GM18951 (cell line): Measurements from ENCODE around the gene DSE.
"Not testable (repeated sequence)": the region's sequence is repeated elsewhere in the genome, so short reads cannot be mapped to it uniquely, and the experiment has no call there.

Experiments used
- POLR2A ChIP-seq: IDR thresholded peaks from 4 replicates; pipeline ENCODE4 v1.6.1; 2011; ENCODE audit warnings: mild to moderate bottlenecking; ENCODE audit not compliant: insufficient read length, insufficient read depth; ENCODE audit errors: extremely low read depth
- in situ Hi-C: fragments of 300-500 bp; cut with MboI; formaldehyde crosslinking; loops from one replicate; pipeline ENCODE4 v1.12.0; 2022; ENCODE audit warnings: low sequenced_read_pairs, mixed read lengths, inconsistent platforms; ENCODE audit not compliant: unreplicated experiment

Gene DSE

GRCh38 chr6:116370760-116371119 is at the start of gene DSE:
DSE (plus strand) TSS chr6:116370947; CDS start chr6:116399251, 28,304 bp downstream.
- TF ChIP-seq POLR2A: peak; percentile 91
- in situ Hi-C loops: no loop called here

GRCh38 chr6:116321933-116322332 is 48.8 kb upstream of the DSE start:
- in situ Hi-C loops: not testable (repeated sequence)

GRCh38 chr6:116323863-116324262 is 46.9 kb upstream of the DSE start:
- in situ Hi-C loops: no loop called here
- no peak for TF ChIP-seq POLR2A

GRCh38 chr6:116325634-116326132 is 45.1 kb upstream of the DSE start:
- in situ Hi-C loops: not testable (repeated sequence)

- in situ Hi-C loops: no loop called here
- no peak for TF ChIP-seq POLR2A
Observed at GRCh38 chr6:116326181-116326671, 44.5 kb upstream of the DSE start.

- in situ Hi-C loops: no loop called here
- TF ChIP-seq POLR2A: no peak
Observed at GRCh38 chr6:116326996-116327395, 43.8 kb upstream of the DSE start.

- in situ Hi-C loops: no loop called here
- TF ChIP-seq POLR2A: no peak
Observed at GRCh38 chr6:116327803-116328527, 42.8 kb upstream of the DSE start.

GRCh38 chr6:116328528-116328903 is 42.2 kb upstream of the DSE start:
- no peak for TF ChIP-seq POLR2A

GRCh38 chr6:116329156-116329555 is 41.6 kb upstream of the DSE start:
- in situ Hi-C loops: no loop called here
- TF ChIP-seq POLR2A: no peak

More at GRCh38 chr6:116328528-116328903, 42.2 kb upstream of the DSE start:
- in situ Hi-C loops: no loop called here

- no peak for TF ChIP-seq POLR2A
- in situ Hi-C loops: no loop called here
Observed at GRCh38 chr6:116330511-116330910, 40.2 kb upstream of the DSE start.

- in situ Hi-C loops: no loop called here
- TF ChIP-seq POLR2A: no peak
Observed at GRCh38 chr6:116332096-116332495, 38.7 kb upstream of the DSE start.

GRCh38 chr6:116334638-116335409 is 35.9 kb upstream of the DSE start:
- in situ Hi-C loops: not testable (repeated sequence)

GRCh38 chr6:116335612-116336215 is 35.0 kb upstream of the DSE start:
- TF ChIP-seq POLR2A: no peak
- in situ Hi-C loops: no loop called here

GRCh38 chr6:116338943-116339342 is 31.8 kb upstream of the DSE start:
- in situ Hi-C loops: no loop called here
- TF ChIP-seq POLR2A: no peak

GRCh38 chr6:116340625-116341024 is 30.1 kb upstream of the DSE start:
- in situ Hi-C loops: not testable (repeated sequence)
